ENCODE results near the gene HMGB2.
A peak's percentile ranks its signal among the peaks of the same experiment; 100 is the strongest.

HMGB2 gene

GRCh38 chr4:173333658-173334084 is 487 bp downstream of the HMGB2 start:
- H3K4me1 ChIP-seq (ENCODE audit: control insufficient read depth in 1 of 2, insufficient read depth in 2 of 2, low read length in 2 of 2), result peaks cover 10 to 21% of the 10 kb centered on the region in 2 donors

DNA sequence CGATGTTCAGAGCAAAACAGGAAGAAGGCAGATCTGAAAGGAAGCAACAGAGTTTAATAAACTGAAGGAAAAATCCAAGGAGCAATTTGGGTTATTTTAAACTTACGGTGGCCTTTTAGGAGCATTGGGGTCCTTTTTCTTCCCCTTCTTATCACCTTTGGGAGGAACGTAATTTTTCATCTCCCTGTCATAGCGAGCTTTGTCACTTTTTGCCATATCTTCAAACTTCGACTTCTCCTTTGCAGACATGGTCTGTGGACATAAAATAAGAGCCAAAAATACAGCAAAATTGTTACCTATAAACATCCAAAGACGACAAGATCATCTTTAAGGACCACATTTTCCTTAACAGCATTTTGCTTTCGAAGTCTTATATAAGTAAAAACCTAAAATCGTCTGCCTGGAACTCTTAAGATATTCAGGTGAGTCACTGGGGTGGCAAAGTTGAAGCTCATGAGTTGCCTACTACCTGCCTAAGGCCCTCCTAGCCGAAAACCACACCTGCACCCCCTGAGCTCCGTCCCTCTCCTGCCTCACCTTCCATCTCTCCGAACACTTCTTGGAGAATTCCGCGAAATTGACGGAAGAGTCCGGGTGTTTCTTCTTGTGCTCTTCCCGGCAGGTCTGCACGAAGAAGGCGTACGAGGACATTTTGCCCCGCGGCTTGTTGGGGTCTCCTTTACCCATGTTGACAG is 1.0 kb downstream of the HMGB2 start:
- Histone ChIP-seq H3K4me3 (ENCODE audit: low read depth in 1 of 2, low read length in 2 of 2) (peak overlapping the region; percentile 93 to 99), H3K4me1 (ENCODE audit: control insufficient read depth in 1 of 2, insufficient read depth in 2 of 2, low read length in 2 of 2) (peaks cover 10 to 21% of the 10 kb centered on the region in 2 donors), H3K36me3 (ENCODE audit: control insufficient read depth in 1 of 2, insufficient read depth in 2 of 2, low read length in 2 of 2) (peaks cover 16 to 21% of the 10 kb centered on the region in 2 donors), H3K27ac (ENCODE audit: low read length) (peak overlapping the region; percentile 95), H3K9me3 (ENCODE audit: control insufficient read depth in 1 of 2, low read length in 2 of 2) (no peaks in the 10 kb centered on the region), H3K27me3 (ENCODE audit: low read depth, low read length) (no peaks in the 10 kb centered on the region)

More at GRCh38 chr4:173333658-173334084, 487 bp downstream of the HMGB2 start:
- Histone ChIP-seq H3K9me3 (ENCODE audit: control insufficient read depth in 1 of 2, low read length in 2 of 2) (no peaks in the 10 kb centered on the region), H3K27me3 (ENCODE audit: low read depth, low read length) (no peaks in the 10 kb centered on the region), H3K27ac (ENCODE audit: low read length) (peak overlapping the region; percentile 95), H3K4me3 (ENCODE audit: low read depth in 1 of 2, low read length in 2 of 2) (peak overlapping the region; percentile 93 to 99), H3K36me3 (ENCODE audit: control insufficient read depth in 1 of 2, insufficient read depth in 2 of 2, low read length in 2 of 2) (peaks cover 16 to 17% of the 10 kb centered on the region in 2 donors)

DNA sequence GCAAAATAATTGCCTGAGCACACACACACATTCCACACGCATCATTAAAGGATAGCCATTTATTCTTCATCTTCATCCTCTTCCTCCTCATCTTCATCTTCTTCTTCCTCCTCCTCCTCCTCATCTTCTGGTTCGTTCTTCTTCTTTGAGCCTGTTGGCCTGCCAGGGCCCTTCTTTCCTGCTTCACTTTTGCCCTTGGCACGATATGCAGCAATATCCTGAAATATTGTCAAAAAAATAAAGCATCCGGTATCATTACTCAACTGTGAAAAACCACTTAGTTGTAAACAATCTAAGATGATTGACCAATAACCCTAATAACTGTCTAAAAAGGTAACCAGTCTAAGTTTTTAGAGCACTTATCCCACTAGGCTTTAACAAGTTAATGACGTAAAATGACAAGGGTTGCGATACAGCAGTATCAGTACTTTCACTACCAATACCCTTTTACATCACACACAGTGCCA is 2.1 kb downstream of the HMGB2 start:
- H3K27ac ChIP-seq (ENCODE audit: low read length), result peak overlapping the region; percentile 95
- peaks cover 10 to 21% of the 10 kb centered on the region in 2 donors for H3K4me1 ChIP-seq (ENCODE audit: control insufficient read depth in 1 of 2, insufficient read depth in 2 of 2, low read length in 2 of 2)
- peaks cover 16 to 25% of the 10 kb centered on the region in 2 donors for H3K36me3 ChIP-seq (ENCODE audit: control insufficient read depth in 1 of 2, insufficient read depth in 2 of 2, low read length in 2 of 2)
- H3K4me3 ChIP-seq (ENCODE audit: low read depth in 1 of 2, low read length in 2 of 2), result peak overlapping the region; percentile 93 to 99
- H3K9me3 ChIP-seq (ENCODE audit: control insufficient read depth in 1 of 2, low read length in 2 of 2), result no peaks in the 10 kb centered on the region
- H3K27me3 ChIP-seq (ENCODE audit: low read depth, low read length), result no peaks in the 10 kb centered on the region

DNA sequence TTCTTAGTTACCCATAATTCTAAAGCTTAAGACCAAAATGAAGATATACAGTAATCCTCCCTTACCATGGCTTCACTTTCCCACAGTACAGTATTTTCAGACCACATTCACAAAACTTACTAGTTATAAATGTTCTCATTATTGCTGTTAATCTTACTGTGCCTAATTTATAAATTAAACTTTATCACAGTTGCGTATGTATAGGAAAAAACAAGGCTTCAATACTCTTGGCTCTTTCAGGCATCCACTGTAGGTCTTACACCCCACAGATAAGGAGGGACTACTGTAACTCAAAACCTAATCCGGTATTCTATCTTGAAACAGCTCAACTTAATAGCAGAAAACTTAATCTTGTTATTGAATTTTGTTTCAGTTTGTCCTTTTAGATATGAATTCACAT is 3.6 kb downstream of the HMGB2 start:
- no peaks in the 10 kb centered on the region for H3K27me3 ChIP-seq (ENCODE audit: low read depth, low read length)
- H3K4me1 ChIP-seq (ENCODE audit: control insufficient read depth in 1 of 2, insufficient read depth in 2 of 2, low read length in 2 of 2), result peaks cover 10 to 20% of the 10 kb centered on the region in 2 donors
- peaks cover 16 to 25% of the 10 kb centered on the region in 2 donors for H3K36me3 ChIP-seq (ENCODE audit: control insufficient read depth in 1 of 2, insufficient read depth in 2 of 2, low read length in 2 of 2)
- H3K4me3 ChIP-seq (ENCODE audit: low read depth in 1 of 2, low read length in 2 of 2), result no peak overlapping the region
- H3K27ac ChIP-seq (ENCODE audit: low read length), result no peak overlapping the region
- H3K9me3 ChIP-seq (ENCODE audit: control insufficient read depth in 1 of 2, low read length in 2 of 2), result no peaks in the 10 kb centered on the region

DNA sequence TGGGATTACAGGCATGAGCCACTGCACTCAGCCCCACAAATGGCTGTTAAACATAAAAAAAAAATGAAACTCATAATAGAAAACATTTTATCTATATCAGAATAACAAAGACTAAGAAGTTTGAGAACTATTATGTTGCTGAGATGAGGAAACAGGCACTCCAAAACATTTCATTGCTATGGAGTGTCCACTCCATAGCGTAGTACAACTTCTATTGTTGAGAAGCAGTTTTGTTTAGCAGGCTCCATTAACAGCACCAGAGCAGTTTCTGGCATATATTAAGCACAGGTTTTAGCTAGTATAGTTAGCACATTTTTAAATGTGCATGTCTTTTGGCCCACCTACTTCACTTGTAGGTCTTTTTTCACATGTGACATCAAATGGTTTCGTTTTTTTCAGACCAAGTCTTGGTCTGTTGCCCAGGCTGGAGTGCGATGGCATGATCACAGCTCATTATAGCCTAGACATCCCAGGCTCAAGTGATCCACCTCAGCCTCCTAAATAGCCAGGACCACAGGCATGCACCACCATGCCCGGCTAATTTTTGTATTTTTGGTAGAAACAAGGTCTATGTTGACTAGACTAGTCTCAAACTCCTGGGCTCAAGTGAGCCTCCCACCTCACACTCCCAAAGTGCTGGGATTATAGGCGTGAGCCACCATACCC is 5.8 kb downstream of the HMGB2 start:
- H3K36me3 ChIP-seq (ENCODE audit: control insufficient read depth in 1 of 2, insufficient read depth in 2 of 2, low read length in 2 of 2), result peaks cover 16 to 27% of the 10 kb centered on the region in 2 donors

DNA sequence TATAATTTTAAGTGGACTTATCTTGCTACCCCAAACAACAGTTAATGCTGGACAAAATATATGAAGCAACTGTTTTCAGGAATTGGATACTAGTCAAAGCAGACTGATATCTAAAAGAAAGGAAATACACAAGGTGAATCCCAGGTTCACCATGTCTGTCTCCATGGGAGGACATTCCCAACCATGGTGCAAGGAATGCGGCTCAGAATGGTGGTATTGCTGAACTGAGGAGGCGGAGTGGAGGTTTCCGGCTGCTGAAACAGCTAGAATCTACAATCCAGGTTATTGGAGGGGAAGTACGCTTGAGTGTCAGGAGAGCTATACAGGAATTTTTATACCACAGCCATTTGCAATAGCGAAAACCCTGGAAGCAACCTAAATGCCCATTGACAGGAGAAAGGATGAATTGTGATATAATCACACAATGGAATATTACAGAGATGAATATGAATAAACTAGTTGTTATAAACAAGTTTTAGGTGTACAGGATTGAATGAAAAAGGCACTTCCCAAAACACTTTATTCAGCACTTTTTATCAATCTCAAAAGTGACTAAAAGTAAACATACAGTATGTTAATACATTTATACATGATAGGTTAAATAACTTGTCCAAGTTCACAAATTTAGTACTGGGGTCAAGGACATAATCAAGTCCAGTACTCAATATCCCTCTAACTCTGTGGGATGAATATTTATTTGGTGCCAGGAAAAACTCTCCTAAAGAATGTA is 9.0 kb downstream of the HMGB2 start:
- no peaks in the 10 kb centered on the region for H3K4me1 ChIP-seq (ENCODE audit: control insufficient read depth in 1 of 2, insufficient read depth in 2 of 2, low read length in 2 of 2)
- no peak overlapping the region for H3K4me3 ChIP-seq (ENCODE audit: low read depth in 1 of 2, low read length in 2 of 2)
- H3K27ac ChIP-seq (ENCODE audit: low read length), result no peak overlapping the region
- H3K27me3 ChIP-seq (ENCODE audit: low read depth, low read length), result no peaks in the 10 kb centered on the region
- H3K9me3 ChIP-seq (ENCODE audit: control insufficient read depth in 1 of 2, low read length in 2 of 2), result no peaks in the 10 kb centered on the region
- H3K36me3 ChIP-seq (ENCODE audit: control insufficient read depth in 1 of 2, insufficient read depth in 2 of 2, low read length in 2 of 2), result peaks cover 20 to 28% of the 10 kb centered on the region in 2 donors

More for the DNA sequence above, 5.8 kb downstream of the HMGB2 start:
- no peaks in the 10 kb centered on the region for H3K9me3 ChIP-seq (ENCODE audit: control insufficient read depth in 1 of 2, low read length in 2 of 2)
- no peaks in the 10 kb centered on the region for H3K27me3 ChIP-seq (ENCODE audit: low read depth, low read length)
- no peak overlapping the region for H3K27ac ChIP-seq (ENCODE audit: low read length)
- H3K4me3 ChIP-seq (ENCODE audit: low read depth in 1 of 2, low read length in 2 of 2), result no peak overlapping the region
- peaks cover 8 to 16% of the 10 kb centered on the region in 2 donors for H3K4me1 ChIP-seq (ENCODE audit: control insufficient read depth in 1 of 2, insufficient read depth in 2 of 2, low read length in 2 of 2)

- Histone ChIP-seq H3K4me3 (ENCODE audit: low read depth in 1 of 2, low read length in 2 of 2) (no peak overlapping the region), H3K27me3 (ENCODE audit: low read depth, low read length) (no peaks in the 10 kb centered on the region), H3K9me3 (ENCODE audit: control insufficient read depth in 1 of 2, low read length in 2 of 2) (no peaks in the 10 kb centered on the region), H3K27ac (ENCODE audit: low read length) (no peak overlapping the region), H3K4me1 (ENCODE audit: control insufficient read depth in 1 of 2, insufficient read depth in 2 of 2, low read length in 2 of 2) (no peaks in the 10 kb centered on the region), H3K36me3 (ENCODE audit: control insufficient read depth in 1 of 2, insufficient read depth in 2 of 2, low read length in 2 of 2) (peaks cover 6 to 35% of the 10 kb centered on the region in 2 donors)
Observed at GRCh38 chr4:173319696-173320095, 14.5 kb downstream of the HMGB2 start.

- H3K36me3 ChIP-seq (ENCODE audit: control insufficient read depth in 1 of 2, insufficient read depth in 2 of 2, low read length in 2 of 2), result peaks cover 14 to 44% of the 10 kb centered on the region in 2 donors
- no peak overlapping the region for H3K4me3 ChIP-seq (ENCODE audit: low read depth in 1 of 2, low read length in 2 of 2)
- H3K27me3 ChIP-seq (ENCODE audit: low read depth, low read length), result no peaks in the 10 kb centered on the region
Observed at GRCh38 chr4:173318648-173319211, 15.4 kb downstream of the HMGB2 start.

DNA sequence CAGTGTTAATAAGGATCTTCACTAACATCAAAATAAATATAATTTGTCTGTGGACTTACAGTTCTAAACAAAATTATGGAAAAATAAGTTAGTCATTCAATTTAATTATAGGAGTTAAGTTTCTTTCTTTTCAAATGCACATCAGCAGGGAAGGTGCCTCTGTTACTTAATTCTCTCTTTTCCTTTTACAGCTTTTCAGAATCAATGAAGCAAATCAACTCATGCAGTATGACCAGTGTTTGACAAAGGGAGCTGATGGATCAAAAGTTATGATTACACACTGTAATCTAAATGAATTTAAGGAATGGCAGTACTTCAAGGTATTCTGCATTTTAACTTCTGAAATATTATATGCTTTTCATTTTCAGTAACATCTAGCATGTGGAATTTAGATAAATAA is 15.9 kb downstream of the HMGB2 start:
- no peaks in the 10 kb centered on the region for H3K4me1 ChIP-seq (ENCODE audit: control insufficient read depth in 1 of 2, insufficient read depth in 2 of 2, low read length in 2 of 2)
- no peak overlapping the region for H3K27ac ChIP-seq (ENCODE audit: low read length)
- no peak overlapping the region for H3K4me3 ChIP-seq (ENCODE audit: low read depth in 1 of 2, low read length in 2 of 2)
- H3K9me3 ChIP-seq (ENCODE audit: control insufficient read depth in 1 of 2, low read length in 2 of 2), result no peaks in the 10 kb centered on the region
- no peaks in the 10 kb centered on the region for H3K27me3 ChIP-seq (ENCODE audit: low read depth, low read length)
- H3K36me3 ChIP-seq (ENCODE audit: control insufficient read depth in 1 of 2, insufficient read depth in 2 of 2, low read length in 2 of 2), result peaks cover 14 to 44% of the 10 kb centered on the region in 2 donors

More at GRCh38 chr4:173318648-173319211, 15.4 kb downstream of the HMGB2 start:
- H3K27ac ChIP-seq (ENCODE audit: low read length), result no peak overlapping the region
- no peaks in the 10 kb centered on the region for H3K9me3 ChIP-seq (ENCODE audit: control insufficient read depth in 1 of 2, low read length in 2 of 2)
- H3K4me1 ChIP-seq (ENCODE audit: control insufficient read depth in 1 of 2, insufficient read depth in 2 of 2, low read length in 2 of 2), result no peaks in the 10 kb centered on the region

DNA sequence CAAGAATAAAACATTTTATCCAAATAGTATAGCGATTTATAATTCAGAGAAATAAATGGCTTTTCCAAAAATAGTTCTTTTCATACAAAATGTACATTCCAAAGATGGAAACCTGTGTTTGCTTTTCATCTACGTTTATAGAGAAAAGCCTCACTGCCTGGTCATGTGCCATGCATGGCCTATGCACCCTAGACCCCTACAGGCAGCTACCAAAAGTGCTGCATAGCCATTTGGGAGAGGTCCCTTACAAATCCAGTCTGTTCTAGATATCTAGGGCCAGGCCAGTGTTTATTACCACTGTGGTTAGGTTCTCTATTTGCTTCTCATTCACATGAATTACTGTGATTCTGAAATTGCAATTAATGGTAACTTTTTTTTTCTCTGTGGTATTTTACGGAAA is 17.2 kb downstream of the HMGB2 start:
- H3K9me3 ChIP-seq (ENCODE audit: control insufficient read depth in 1 of 2, low read length in 2 of 2), result no peaks in the 10 kb centered on the region
- H3K4me1 ChIP-seq (ENCODE audit: control insufficient read depth in 1 of 2, insufficient read depth in 2 of 2, low read length in 2 of 2), result no peaks in the 10 kb centered on the region
- no peak overlapping the region for H3K4me3 ChIP-seq (ENCODE audit: low read depth in 1 of 2, low read length in 2 of 2)
- H3K27me3 ChIP-seq (ENCODE audit: low read depth, low read length), result no peaks in the 10 kb centered on the region
- H3K27ac ChIP-seq (ENCODE audit: low read length), result no peak overlapping the region
- H3K36me3 ChIP-seq (ENCODE audit: control insufficient read depth in 1 of 2, insufficient read depth in 2 of 2, low read length in 2 of 2), result peaks cover 14 to 38% of the 10 kb centered on the region in 2 donors

- Histone ChIP-seq H3K27me3 (ENCODE audit: low read depth, low read length) (no peaks in the 10 kb centered on the region), H3K36me3 (ENCODE audit: control insufficient read depth in 1 of 2, insufficient read depth in 2 of 2, low read length in 2 of 2) (peaks cover 15 to 31% of the 10 kb centered on the region in 2 donors), H3K9me3 (ENCODE audit: control insufficient read depth in 1 of 2, low read length in 2 of 2) (no peaks in the 10 kb centered on the region), H3K27ac (ENCODE audit: low read length) (no peak overlapping the region), H3K4me3 (ENCODE audit: low read depth in 1 of 2, low read length in 2 of 2) (no peak overlapping the region), H3K4me1 (ENCODE audit: control insufficient read depth in 1 of 2, insufficient read depth in 2 of 2, low read length in 2 of 2) (no peaks in the 10 kb centered on the region)
Observed at GRCh38 chr4:173316060-173316459, 18.1 kb downstream of the HMGB2 start.
